ENCODE data around the gene FABP1. TPM values are rescaled to one million over a fixed set of nuclear protein-coding genes. Genes with fewer than 3 reads are reported as not detected.

Gene FABP1
- total RNA-seq, 1 experiment from 2014 or later, result not detected

DNA sequence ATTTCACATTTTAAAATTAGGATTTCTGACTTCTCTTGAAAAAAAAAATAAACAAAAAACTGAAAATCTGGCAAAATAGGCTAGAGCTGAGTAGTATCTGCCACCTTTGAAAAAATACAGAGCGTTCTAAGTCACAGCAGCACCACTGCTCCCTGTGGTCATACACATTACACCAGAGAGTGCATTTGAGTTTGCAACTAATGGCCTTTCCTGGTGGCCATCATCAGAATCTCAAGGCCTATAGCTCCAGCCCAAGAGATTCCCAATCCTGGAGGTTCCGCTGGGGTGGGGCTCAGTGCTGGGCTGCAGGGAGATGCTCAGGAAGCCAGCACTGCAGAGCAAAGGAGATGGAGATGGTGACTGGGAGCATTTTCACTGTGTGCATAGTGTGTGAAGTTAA lies 42.8 kb downstream of the FABP1 start:
- DNase-seq (ENCODE audit: extremely low read depth, low read depth), result no peak

GRCh38 chr2:88082781-88083180 lies 45.1 kb downstream of the FABP1 start:
- no peak for DNase-seq (ENCODE audit: extremely low read depth, low read depth)

DNA sequence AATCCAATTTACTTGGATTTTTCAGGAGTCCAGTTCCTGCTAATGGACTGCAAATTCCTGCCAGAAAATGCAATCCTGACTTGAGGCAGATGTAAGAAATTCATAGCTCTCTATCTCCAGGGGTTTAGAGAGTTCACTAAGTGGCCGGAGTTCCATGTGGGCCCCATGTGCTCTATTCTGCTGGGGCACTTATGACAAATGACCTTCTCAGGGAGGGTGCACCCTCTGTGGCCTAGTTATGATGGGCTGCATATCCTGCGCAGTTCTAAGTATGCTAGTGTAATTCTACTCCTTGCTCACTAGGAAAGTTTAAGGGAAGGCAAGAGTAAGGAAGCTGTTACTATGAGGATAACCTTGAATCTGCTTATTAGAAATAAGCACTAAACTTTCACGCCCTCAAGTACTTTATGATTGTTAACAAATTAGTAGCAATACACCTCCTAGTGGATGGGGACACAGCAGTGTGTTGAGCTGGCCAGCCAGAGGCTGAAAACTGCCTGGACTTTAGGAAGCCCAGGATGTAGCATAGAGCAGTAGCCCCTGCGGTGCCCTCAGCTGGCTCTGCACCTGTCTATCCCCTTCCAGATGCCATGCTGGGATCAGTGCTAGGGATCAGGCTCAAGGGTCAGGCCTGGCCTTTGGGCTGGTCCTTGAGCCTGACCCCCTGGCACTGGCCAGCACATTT lies 45.8 kb downstream of the FABP1 start:
- DNase-seq (ENCODE audit: extremely low read depth, low read depth), result no peak

DNA sequence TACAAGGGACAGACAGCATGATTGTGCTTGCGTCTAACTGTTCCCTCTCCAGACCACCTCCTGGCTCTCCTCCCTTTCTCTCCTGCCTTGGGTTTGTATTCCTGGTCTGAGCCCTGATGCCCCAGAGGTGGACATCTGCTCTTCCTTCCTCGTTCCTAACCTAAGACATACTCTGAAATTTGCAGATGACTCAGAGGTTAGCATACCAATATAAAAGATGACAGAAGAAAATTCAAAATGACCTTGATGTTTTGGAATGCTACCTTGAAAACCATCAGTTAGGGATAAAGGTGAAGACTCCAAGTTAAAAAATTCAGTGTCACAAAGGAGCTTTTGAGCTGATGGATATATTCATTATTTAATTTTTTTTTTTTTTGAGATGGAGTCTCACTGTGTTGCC lies 47.3 kb downstream of the FABP1 start:
- DNase-seq (ENCODE audit: extremely low read depth, low read depth), result no peak

GRCh38 chr2:88078643-88079172 lies 49.2 kb downstream of the FABP1 start:
- DNase-seq (ENCODE audit: extremely low read depth, low read depth), result no peak

- no peak for DNase-seq (ENCODE audit: extremely low read depth, low read depth)
Observed at GRCh38 chr2:88077080-88077479, 50.8 kb downstream of the FABP1 start.

DNA sequence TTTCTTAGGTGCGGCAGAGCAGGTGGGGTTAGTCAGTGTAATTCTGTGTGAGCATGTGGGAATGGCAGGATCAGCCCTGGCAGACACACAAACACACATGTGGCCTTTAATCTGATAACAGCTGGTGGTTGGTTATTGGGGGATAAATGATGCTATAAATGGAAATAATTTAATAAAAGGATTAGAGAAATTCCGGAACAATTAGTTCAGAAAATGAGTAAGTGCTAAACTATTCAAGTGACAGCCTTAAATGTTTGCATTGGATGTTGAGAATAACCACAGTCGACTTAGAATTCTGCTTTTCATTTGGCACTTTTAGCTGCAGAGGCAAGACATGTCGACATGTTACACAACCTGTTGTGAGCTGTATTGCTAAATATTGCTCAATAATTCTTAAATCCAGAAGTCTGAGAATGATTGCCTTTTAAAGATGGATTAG lies 53.0 kb downstream of the FABP1 start:
- no peak for DNase-seq (ENCODE audit: extremely low read depth, low read depth)

- DNase-seq (ENCODE audit: extremely low read depth, low read depth), result no peak
Observed at GRCh38 chr2:88074150-88074549, 53.7 kb downstream of the FABP1 start.

Small RNA genes lying within 50 kb of the gene (small RNA-seq; reads per million reads assigned to genes)
- 0 reads per million in 2 experiments for gene MIR4780

Other genes with a start within 250 kb of the FABP1 start
- 39.5 and 63.7 TPM in 2 replicates for gene RNU2-63P, start 111.5 kb downstream of the FABP1 start, total RNA-seq (2014; rRNA removed; shearing (Covaris generic))
- gene KRCC1, start 72.3 kb downstream of the FABP1 start, total RNA-seq (2014; rRNA removed; shearing (Covaris generic)), result 15.2 and 15.4 TPM in 2 replicates
- gene SMYD1, start 60.2 kb downstream of the FABP1 start, total RNA-seq (2014; rRNA removed; shearing (Covaris generic)), result not detected in 2 replicates
- 1.7 and 2.1 TPM in 2 replicates for gene THNSL2, start 42.3 kb upstream of the FABP1 start, total RNA-seq (2014; rRNA removed; shearing (Covaris generic))